GM12878 (cell line): Measurements from ENCODE around the gene DACT3. TPM values are rescaled to one million over a fixed set of nuclear protein-coding genes. Genes with fewer than 3 reads are reported as not detected.

Experiments
- ATAC-seq: fragments of 200-7000 bp; cut with Tn5 transposase; 3 replicates; pipeline ENCODE4 v1.9.1; 2020; ENCODE audit warnings: mild to moderate bottlenecking, moderate library complexity
- BruUV-seq: library from RNA; stranded (reverse); fragments of 400-500 nt; replicated peaks from 2 replicates; lab custom pipeline; 2021; lab: Mats Ljungman, UMichigan
- CTCF ChIA-PET: fragments of 300-600 bp; sonication (Branson Sonifier 250); formaldehyde crosslinking; extraction: SDS; loops from one replicate; lab custom pipeline; 2021; ENCODE audit warnings: inconsistent platforms; lab: Yijun Ruan, JAX
- POLR2A ChIA-PET: fragments of 350-600 bp; formaldehyde crosslinking; extraction: SDS; loops from one replicate; lab custom pipeline; 2021; ENCODE audit warnings: inconsistent platforms; lab: Charles Lee
- RAD21 ChIA-PET: fragments of 300-600 bp; sonication (Branson Sonifier 250); formaldehyde crosslinking; loops from one replicate; lab custom pipeline; 2023; ENCODE audit warnings: antibody characterized with exemption; ENCODE audit not compliant: unreplicated experiment; lab: Charles Lee
- SMC1A ChIA-PET: fragments of 300-600 bp; sonication (Branson Sonifier 250); formaldehyde crosslinking; loops from one replicate; lab custom pipeline; 2023; ENCODE audit not compliant: unreplicated experiment, uncharacterized antibody; lab: Charles Lee
- DNase-seq: peaks from one replicate; pipeline ENCODE4 v3.0.0-alpha.2; 2011; ENCODE audit warnings: low read depth, low spot score
- FAIRE-seq: peaks from 3 replicates; lab custom pipeline; 2011; peaks lifted over from hg19 to GRCh38; lab: Jason Lieb, UNC
- H2AFZ ChIP-seq: 2 replicates; pipeline ENCODE4 v1.6.0; 2011; ENCODE audit warnings: low read depth, low read length, control low read depth; ENCODE audit not compliant: control insufficient read depth
- H3K27ac ChIP-seq: 2 replicates; pipeline ENCODE4 v1.5.1; 2011; ENCODE audit warnings: control low read depth; ENCODE audit not compliant: control insufficient read depth, insufficient read depth
- H3K27me3 ChIP-seq, 2 experiments: replicated peaks in 1 of 2; 2 replicates each; pipeline versions ENCODE4 v1.6.0 to v1.6.1; 2011; ENCODE audit warnings: low read length in 1 of 2; ENCODE audit not compliant: control insufficient read depth in 2 of 2, insufficient read depth in 2 of 2
- H3K36me3 ChIP-seq, 2 experiments: 2 replicates each; pipeline ENCODE4 v1.5.1; 2011; ENCODE audit warnings: low read length in 1 of 2; ENCODE audit not compliant: control insufficient read depth in 2 of 2, insufficient read depth in 2 of 2
- H3K4me1 ChIP-seq: 2 replicates; pipeline ENCODE4 v1.6.1; 2011; ENCODE audit warnings: mild to moderate bottlenecking, low read length, moderate library complexity, mixed read lengths; ENCODE audit not compliant: control insufficient read depth, insufficient read depth
- H3K4me2 ChIP-seq: 2 replicates; pipeline ENCODE4 v1.6.0; 2011; ENCODE audit warnings: control low read depth; ENCODE audit not compliant: control insufficient read depth, insufficient read depth
- H3K4me3 ChIP-seq: fragments of 200-600 bp; sonication (generic); 2 replicates; pipeline ENCODE4 v1.5.1; 2016
- H3K79me2 ChIP-seq: 2 replicates; pipeline ENCODE4 v1.6.0; 2011; ENCODE audit warnings: low read length; ENCODE audit not compliant: control insufficient read depth, insufficient read depth
- H3K9ac ChIP-seq: 2 replicates; pipeline ENCODE4 v1.8.0; 2011; ENCODE audit warnings: low read length, control low read depth, mixed read lengths; ENCODE audit not compliant: control insufficient read depth, insufficient read depth
- H3K9me3 ChIP-seq: replicated peaks from 3 replicates; pipeline ENCODE4 v1.5.1; 2011; ENCODE audit warnings: mild to moderate bottlenecking, low read length; ENCODE audit not compliant: control insufficient read depth, insufficient read depth
- H4K20me1 ChIP-seq: 2 replicates; pipeline ENCODE4 v1.6.0; 2011; ENCODE audit not compliant: control insufficient read depth, insufficient read depth
- BHLHE40 ChIP-seq, 2 experiments: fragments of 450-650 bp in 1 of 2; IDR thresholded peaks; 2 replicates each; pipeline ENCODE4 v1.6.1; 2011 to 2017; ENCODE audit warnings: low read depth in 2 of 2, borderline replicate concordance in 1 of 2, improper control_type of control experiment in 1 of 2, low read length in 1 of 2, mild to moderate bottlenecking in 1 of 2
- BMI1 ChIP-seq: fragments of 450-650 bp; IDR thresholded peaks from 2 replicates; pipeline ENCODE4 v1.6.1; 2016; ENCODE audit warnings: mild to moderate bottlenecking, moderate library complexity, borderline replicate concordance
- CBFB ChIP-seq: IDR thresholded peaks from 2 replicates; pipeline ENCODE4 v1.6.1; 2016; ENCODE audit warnings: antibody characterized with exemption, low read depth
- CEBPB ChIP-seq, 2 experiments: fragments of 150-350 bp in 1 of 2; IDR thresholded peaks; 2 replicates each; pipeline ENCODE4 v1.6.1; 2012 to 2014; ENCODE audit warnings: low read depth in 2 of 2, low read length in 2 of 2, borderline replicate concordance in 1 of 2, inconsistent platforms in 1 of 2
- CTCF ChIP-seq, 3 experiments: IDR thresholded peaks in 2 of 3; conservative IDR thresholded peaks in 1 of 3; 2 replicates each; pipeline ENCODE4 v1.5.1; 2011; ENCODE audit warnings: low read depth in 3 of 3, low read length in 3 of 3, mild to moderate bottlenecking in 3 of 3, control low read depth in 2 of 3, moderate library complexity in 2 of 3, inconsistent platforms in 1 of 3, mixed read lengths in 1 of 3; ENCODE audit not compliant: control insufficient read depth in 2 of 3, insufficient read depth in 1 of 3; ENCODE audit errors: extremely low read depth in 1 of 3
- DPF2 ChIP-seq: fragments of 450-650 bp; IDR thresholded peaks from 2 replicates; pipeline ENCODE4 v1.6.1; 2017; ENCODE audit warnings: mild to moderate bottlenecking
- EED ChIP-seq: sonication (generic); IDR thresholded peaks from 2 replicates; pipeline ENCODE4 v1.6.1; 2016; ENCODE audit warnings: antibody characterized with exemption, low read depth
- EGR1 ChIP-seq, 2 experiments: IDR thresholded peaks; 1 replicate in 1 of 2; 2 replicates in 1 of 2; pipeline ENCODE4 v1.6.1; 2011 to 2012; ENCODE audit warnings: low read depth in 2 of 2, low read length in 2 of 2, borderline replicate concordance in 1 of 2, mild to moderate bottlenecking in 1 of 2, moderate library complexity in 1 of 2
- ETV6 ChIP-seq, 2 experiments: fragments of 450-650 bp in 1 of 2; IDR thresholded peaks in 1 of 2; conservative IDR thresholded peaks in 1 of 2; 2 replicates each; pipeline ENCODE4 v1.6.1; 2014; ENCODE audit warnings: antibody characterized with exemption in 1 of 2, borderline replicate concordance in 1 of 2, low read depth in 1 of 2, mild to moderate bottlenecking in 1 of 2, moderate library complexity in 1 of 2
- GATAD2B ChIP-seq: fragments of 450-650 bp; conservative IDR thresholded peaks from 2 replicates; pipeline ENCODE4 v1.6.1; 2017; ENCODE audit warnings: low read depth, mild to moderate bottlenecking, moderate library complexity
- HDAC6 ChIP-seq: fragments of 200-600 bp; sonication (generic); IDR thresholded peaks from one replicate; pipeline ENCODE4 v1.8.0; 2017; ENCODE audit warnings: antibody characterized with exemption; ENCODE audit not compliant: unreplicated experiment
- IKZF1 ChIP-seq: fragments of 450-650 bp; conservative IDR thresholded peaks from 2 replicates; pipeline ENCODE4 v1.6.1; 2017; ENCODE audit warnings: antibody characterized with exemption, mild to moderate bottlenecking
- IRF3 ChIP-seq: fragments of 450-650 bp; IDR thresholded peaks from 2 replicates; pipeline ENCODE4 v1.6.1; 2014; ENCODE audit warnings: mild to moderate bottlenecking
- MEF2A ChIP-seq: IDR thresholded peaks from 2 replicates; pipeline ENCODE4 v1.6.1; 2011; ENCODE audit warnings: low read depth, mild to moderate bottlenecking, low read length, moderate library complexity; ENCODE audit not compliant: insufficient read depth
- NBN ChIP-seq: fragments of 450-650 bp; IDR thresholded peaks from 2 replicates; pipeline ENCODE4 v1.6.1; 2016
- NR2F1 ChIP-seq: fragments of 450-650 bp; conservative IDR thresholded peaks from 2 replicates; pipeline ENCODE4 v1.6.1; 2017; ENCODE audit warnings: mild to moderate bottlenecking
- RAD21 ChIP-seq: IDR thresholded peaks from 2 replicates; pipeline ENCODE4 v1.6.1; 2011; ENCODE audit warnings: mild to moderate bottlenecking, low read depth, low read length, moderate library complexity; ENCODE audit not compliant: insufficient read depth
- RUNX3 ChIP-seq: IDR thresholded peaks from 2 replicates; pipeline ENCODE4 v1.6.1; 2012; ENCODE audit warnings: low read length, inconsistent platforms
- SMARCA5 ChIP-seq: fragments of 450-650 bp; IDR thresholded peaks from 2 replicates; pipeline ENCODE4 v1.6.1; 2017; ENCODE audit warnings: mild to moderate bottlenecking
- TCF3 ChIP-seq: IDR thresholded peaks from 2 replicates; pipeline ENCODE4 v1.6.1; 2012; ENCODE audit warnings: low read depth, mild to moderate bottlenecking, low read length, borderline replicate concordance; ENCODE audit not compliant: insufficient read depth
- WGBS: methylation state at CpG from one replicate; pipeline ENCODE4 v1.1.6; 2016; ENCODE audit warnings: low lambda C conversion rate; ENCODE audit not compliant: insufficient replicate concordance, insufficient coverage; ENCODE audit errors: missing lambda C conversion rate; 5-methylcytosine and 5-hydroxymethylcytosine counted together
- in situ Hi-C: fragments of 300-500 bp; cut with MboI; formaldehyde crosslinking; loops from 9 replicates; pipeline ENCODE4 v1.14.3; 2018; ENCODE audit warnings: mixed read lengths
- intact Hi-C: fragments of 100-400 bp; cut with micrococcal nuclease; formaldehyde crosslinking; loops from one replicate; pipeline ENCODE4 v1.14.2; 2022; ENCODE audit not compliant: unreplicated experiment
- polyA plus RNA-seq, 11 experiments: library from polyadenylated mRNA; depleted of rRNA in 4 of 11; unstranded in 6 of 11; stranded (reverse) in 5 of 11; fragments of >200 nt; fragmentation: Nextera tagmentation in 4 of 11; fragmentation: Illumina TruSeq in 1 of 11; extraction: Ambion mirVana in 4 of 11; extraction: Trizol in 1 of 11; gene quantifications; 1 replicate in 1 of 11; 2 replicates in 10 of 11; pipeline versions ENCODE4 v1.2.1 to v1.2.3, GENCODE V29; 2011 to 2016; ENCODE audit warnings: inconsistent platforms in 2 of 11, missing spikeins in 2 of 11, low read depth in 1 of 11
- total RNA-seq, 4 experiments: library from RNA; depleted of rRNA in 3 of 4; stranded (reverse); fragments of >200 nt in 3 of 4; fragmentation: Illumina TruSeq in 1 of 4; extraction: Trizol in 1 of 4; gene quantifications; 2 replicates each; pipeline versions ENCODE4 v1.2.1 to v1.2.3, GENCODE V29; 2013 to 2021

Gene DACT3
- total and polyA plus RNA-seq, 10 of the 15 experiments (the other 5 are each of a cell fraction or from before 2014, with no cell fraction given), result 0.05 to 2.5 (median 0.35) TPM; not detected in 1

GRCh38 chr19:46616631-46617322 is 44.2 kb downstream of the DACT3 start:
- peaks cover 9% of the 10 kb centered on the region for H3K79me2 ChIP-seq
- ChIA-PET CTCF (interaction anchor here (0.7 to 13.7 kb wide), 11 partner anchors 12 to 497 kb away, joined by 3 to 434 read pairs (median 6); partner anchors contain the start of genes CALM3, DACT3, GNG8 and PTGIR), RAD21 (interaction anchor here (0.8 to 11.8 kb wide), 13 partner anchors 8 to 87 kb away, joined by 3 to 245 read pairs (median 4); partner anchors contain the start of genes CALM3, DACT3, GNG8 and PTGIR), POLR2A (interaction anchor here (0.5 to 7.7 kb wide), 6 partner anchors 10 to 207 kb away, joined by 3 to 72 read pairs (median 4); partner anchors contain the start of genes CALM3 and DACT3), SMC1A (interaction anchor here (0.9 to 17.6 kb wide), 8 partner anchors 9 to 46 kb away, joined by 3 to 286 read pairs (median 6); partner anchors contain the start of genes CALM3, DACT3 and PTGIR)
- ATAC-seq (peak; percentile 6), DNase-seq (no peak), FAIRE-seq (no peak)
- H4K20me1 ChIP-seq, result no peaks in the 10 kb centered on the region
- 0 out of 2 replicates have a peak overlapping the region, but pooled peaks have one; percentile 21 for H3K4me3 ChIP-seq
- no TSS peak for BruUV-seq
- H3K4me1 ChIP-seq, result peaks cover 48% of the 10 kb centered on the region
- peak overlapping the region; percentile 43 for H3K9ac ChIP-seq
- no peaks in the 10 kb centered on the region for H3K36me3 ChIP-seq
- no peaks in the 10 kb centered on the region for H3K9me3 ChIP-seq
- WGBS, result 18% methylated on average over 17 of the region's 17 CpGs
- peak overlapping the region; percentile 61 for H3K27ac ChIP-seq
- H3K4me2 ChIP-seq, result peak overlapping the region; percentile 62
- H2AFZ ChIP-seq, result 0 out of 2 replicates have a peak overlapping the region, but pooled peaks have one; percentile 10
- H3K27me3 ChIP-seq, result no peaks in the 10 kb centered on the region
- in situ Hi-C loops (no loop called here), intact Hi-C loops (no loop called here)
- TF ChIP-seq CEBPB (IDR thresholded peaks at IDR 0.05; ENCODE audit: borderline replicate concordance in 1 of 2, low read depth in 2 of 2, low read length in 2 of 2), result no peak
- TF ChIP-seq TCF3, result peak; percentile 78; the same call in 1 of the 2 replicates
- TF ChIP-seq ETV6 (conservative IDR thresholded peaks at IDR 0.05 in 1 of 2, IDR thresholded peaks at IDR 0.05 in 1 of 2; ENCODE audit: borderline replicate concordance in 1 of 2, low read depth in 1 of 2), result 0 out of 4 replicates have a peak, but pooled peaks of 1 of the 2 experiments have one; percentile 6
- TF ChIP-seq GATAD2B, result peak; percentile 32; the same call in 1 of the 2 replicates
- no peak for TF ChIP-seq IRF3
- 0 out of 2 replicates have a peak, but pooled peaks have one; percentile 51 for TF ChIP-seq DPF2
- TF ChIP-seq RUNX3, result peak; percentile 93
- TF ChIP-seq CBFB, result peak; percentile 87
- TF ChIP-seq EED, result peak; percentile 90
- no peak for TF ChIP-seq HDAC6
- TF ChIP-seq EGR1 (IDR thresholded peaks at IDR 0.05; ENCODE audit: borderline replicate concordance in 1 of 2, low read depth in 2 of 2, low read length in 2 of 2), result peak in 1 of 2 experiments; percentile 23; a peak in 1 of 3 replicates
- peak; percentile 50 for TF ChIP-seq RAD21
- TF ChIP-seq BMI1, result no peak
- no peak for TF ChIP-seq SMARCA5
- peak; percentile 84 for TF ChIP-seq IKZF1
- TF ChIP-seq CTCF (IDR thresholded peaks at IDR 0.05 in 2 of 3, conservative IDR thresholded peaks at IDR 0.05 in 1 of 3; ENCODE audit: control insufficient read depth in 2 of 3, extremely low read depth in 1 of 3, insufficient read depth in 1 of 3, low read depth in 3 of 3, low read length in 3 of 3), result peak; percentile 32 to 73 (median 55)
- 0 out of 2 replicates have a peak, but pooled peaks have one; percentile 12 for TF ChIP-seq NBN
- TF ChIP-seq NR2F1, result peak; percentile 51; the same call in 1 of the 2 replicates
- 0 out of 2 replicates have a peak, but pooled peaks have one; percentile 8 for TF ChIP-seq MEF2A
- peak; percentile 17 to 25; a peak in 1 of 4 replicates for TF ChIP-seq BHLHE40 (IDR thresholded peaks at IDR 0.05; ENCODE audit: borderline replicate concordance in 1 of 2, low read depth in 2 of 2, low read length in 1 of 2)
